Tracheal epithelial cell (primary cell): ENCODE measurements around the gene MEAF6. TPM values are rescaled to one million over a fixed set of nuclear protein-coding genes. Genes with fewer than 3 reads are reported as not detected.

Source experiments
- total RNA-seq: library from RNA; depleted of rRNA; stranded (reverse); fragments of >200 nt; gene quantifications from 2 replicates; pipeline ENCODE4 v1.2.1, GENCODE V29; 2014

Gene MEAF6
- 66.3 and 80.0 TPM in 2 replicates for total RNA-seq

DNA sequence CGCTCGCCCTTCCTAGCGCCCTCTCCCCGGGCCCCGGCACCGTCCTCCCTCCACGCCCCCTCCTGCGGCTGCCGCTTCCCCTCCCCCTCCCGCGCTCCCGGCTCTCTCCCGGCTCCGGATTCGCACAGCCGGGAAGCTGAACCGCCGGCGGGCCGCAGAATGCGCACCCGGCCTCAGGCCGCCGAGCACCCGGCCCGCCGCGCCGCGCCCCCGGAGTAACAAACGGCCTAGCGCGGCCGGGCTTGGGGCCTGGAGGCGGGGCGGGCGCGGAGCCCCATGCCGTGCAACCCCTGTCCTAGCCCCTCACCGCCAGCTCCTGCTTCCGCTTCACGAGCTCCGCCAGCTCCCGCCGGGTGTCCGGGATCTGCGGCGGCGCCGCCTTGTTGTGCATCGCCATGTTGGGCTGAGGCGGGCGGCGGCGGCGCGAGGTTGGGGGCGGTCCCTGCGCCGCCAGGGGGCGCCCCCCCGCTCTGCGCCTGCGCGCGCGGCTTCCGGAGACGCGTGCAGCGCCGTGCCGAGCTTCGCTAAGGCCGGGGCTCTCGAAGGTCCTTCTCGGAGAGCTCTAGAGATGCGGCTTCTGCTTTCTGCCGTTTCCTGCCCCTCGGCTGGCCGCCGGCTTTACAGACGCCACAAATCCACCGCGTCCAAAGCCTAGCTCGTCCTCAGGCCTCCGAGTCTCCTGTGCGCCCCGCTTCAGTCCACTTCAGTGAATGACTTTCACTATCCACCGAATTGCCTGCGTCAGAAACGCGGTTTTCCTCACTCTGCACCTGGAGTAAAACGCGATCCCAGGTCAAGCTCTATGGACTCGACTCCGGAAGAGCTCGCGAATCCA lies at the start of gene MEAF6:
Gene MEAF6 (minus strand): TSS at position 417 of the 835 bp plus-strand sequence. CDS start 20 bp downstream, at position 397.

DNA sequence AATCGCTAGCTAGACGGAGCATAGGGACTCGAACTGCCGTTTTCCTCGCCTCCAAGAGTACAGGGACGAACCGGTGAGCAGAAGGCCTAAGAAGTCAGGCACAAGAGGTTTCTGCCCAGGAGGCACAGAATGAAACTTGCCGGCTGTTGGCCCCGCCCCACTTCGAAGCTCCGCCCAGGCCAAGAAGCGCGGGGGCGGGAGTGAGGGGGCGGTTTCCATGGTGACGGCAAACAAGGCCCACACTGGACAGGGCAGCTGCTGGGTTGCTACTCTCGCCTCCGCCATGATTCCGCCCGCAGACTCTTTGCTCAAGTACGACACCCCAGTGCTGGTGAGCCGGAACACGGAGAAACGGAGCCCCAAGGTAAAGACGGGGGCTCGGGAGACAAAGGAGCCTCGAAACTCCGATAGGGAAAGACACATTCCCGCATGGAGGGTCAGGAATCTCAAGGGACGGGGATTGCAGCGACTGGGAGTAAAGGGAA lies 42.2 kb upstream of the MEAF6 start, which contains the start of gene DNALI1:
Gene DNALI1 (plus strand): TSS at position 229 of the 485 bp plus-strand sequence. CDS start 55 bp downstream, at position 284.

DNA sequence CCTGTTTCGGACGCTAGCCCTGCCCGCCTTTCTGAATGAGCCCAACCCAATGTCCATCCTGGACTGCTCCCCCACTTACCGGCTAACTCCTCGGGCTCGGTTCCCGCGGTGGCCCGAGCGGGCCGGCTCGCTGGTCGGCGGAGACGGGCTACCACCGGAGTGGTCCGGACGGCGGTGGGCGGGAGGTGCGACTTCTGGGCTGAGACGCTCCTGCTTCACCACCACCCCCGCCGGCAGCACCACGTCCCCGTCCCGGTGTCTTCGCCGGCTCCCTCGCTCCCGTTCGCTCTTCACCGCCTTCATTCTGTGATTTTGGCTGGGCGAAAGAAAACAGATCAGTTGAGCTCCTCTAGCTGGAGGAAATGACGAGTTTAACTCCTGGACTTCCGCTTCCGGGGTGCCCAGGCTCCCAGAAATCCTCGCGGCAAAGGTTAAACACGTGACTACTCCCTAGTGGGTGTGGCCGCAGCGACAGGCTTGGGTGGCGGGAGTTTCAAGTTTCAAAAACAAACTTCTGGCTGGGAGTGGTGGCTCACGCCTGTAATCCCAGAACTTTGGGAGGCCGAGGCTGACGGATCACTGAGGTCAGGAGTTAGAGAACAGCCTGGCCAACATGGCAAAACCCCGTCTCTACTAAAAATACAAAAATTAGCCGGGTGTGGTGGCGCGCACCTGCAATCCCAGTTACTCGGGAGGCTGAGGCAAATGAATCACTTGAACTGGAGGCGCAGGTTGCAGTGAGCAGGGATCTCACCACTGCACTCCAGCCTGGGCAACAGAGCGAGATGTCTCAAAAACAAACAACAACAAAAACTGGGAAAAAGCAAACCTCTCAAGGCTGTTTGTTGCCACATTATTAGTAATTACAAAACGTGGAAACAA lies 39.6 kb upstream of the MEAF6 start, which contains the start of gene SNIP1:
Gene SNIP1 (minus strand): TSS at position 367 of the 882 bp plus-strand sequence. CDS start 64 bp downstream, at position 303.

DNA sequence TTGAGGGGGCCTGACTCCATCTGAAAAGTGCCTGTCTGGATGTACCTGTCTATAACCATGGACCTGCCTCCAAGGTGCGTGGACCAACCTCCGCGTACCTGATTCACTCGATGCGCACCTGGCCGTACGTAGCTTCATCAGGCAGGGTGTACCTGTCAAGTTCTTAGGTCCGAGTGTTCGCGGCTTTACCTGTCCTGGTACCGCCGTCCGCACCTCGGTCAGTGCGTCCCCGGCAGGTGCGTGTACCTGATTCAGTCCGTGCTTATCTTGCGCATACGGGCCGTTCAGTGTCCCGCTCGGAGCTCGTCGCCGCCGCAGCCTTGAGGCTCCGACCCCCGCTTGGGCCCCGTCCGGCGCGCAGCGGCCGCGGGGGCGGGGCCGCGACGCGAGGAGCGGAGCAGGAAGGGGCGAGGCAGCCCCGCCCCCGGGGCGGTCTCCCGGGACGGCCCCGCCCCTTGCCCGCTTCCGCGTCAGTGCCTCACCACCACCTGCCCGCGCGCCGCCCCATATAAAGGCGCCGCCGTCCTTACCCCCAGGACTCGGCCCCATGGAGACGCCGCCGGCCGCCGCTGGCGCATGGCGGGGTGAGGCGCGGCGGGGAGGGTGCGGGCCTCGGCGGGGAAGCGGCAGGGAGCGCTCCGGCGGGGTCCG lies 40.4 kb downstream of the MEAF6 start, which contains the start of gene ZC3H12A:
Gene ZC3H12A (plus strand): TSS at position 535 of the 651 bp plus-strand sequence. CDS start 917 bp downstream, outside the sequence.

Other genes with a start within 250 kb of the MEAF6 start
- 20.5 and 59.0 TPM in 2 replicates for gene ZC3H12A, start 40.2 kb downstream of the MEAF6 start, total RNA-seq
- 8.5 and 18.8 TPM in 2 replicates for gene SNIP1, start 39.5 kb upstream of the MEAF6 start, total RNA-seq
- gene DNALI1, start 42.2 kb upstream of the MEAF6 start, total RNA-seq, result 0.21 and 0.48 TPM in 2 replicates
- 57.8 and 62.2 TPM in 2 replicates for gene GNL2, start 81.2 kb upstream of the MEAF6 start, total RNA-seq
- gene RSPO1, start 120.1 kb upstream of the MEAF6 start, total RNA-seq, result 0.24 TPM in 1 of 2 replicates, not detected in the other
- gene CDCA8, start 177.8 kb upstream of the MEAF6 start, total RNA-seq, result 0.64 and 1.4 TPM in 2 replicates